ENCODE data around the gene TNIK.

- no peak for TF ChIP-seq POLR2AphosphoS5 (IDR thresholded peaks at IDR 0.05)
- no peak for TF ChIP-seq POLR2A (IDR thresholded peaks at IDR 0.05)
Observed at GRCh38 chr3:171410186-171410585, 50.0 kb downstream of the TNIK start.

Measured in upper lobe of left lung (tissue), 4 donors.